Immature natural killer cell (primary cell): ENCODE data around the gene MCF2L. TPM values are rescaled to one million over a fixed set of nuclear protein-coding genes. Genes with fewer than 3 reads are reported as not detected.

Source experiments
- DNase-seq, 3 donors: peaks; one replicate each; pipeline ENCODE4 v3.0.0; 2022; ENCODE audit warnings: mixed read lengths in 1 of 3
- H3K27ac Mint-ChIP-seq, 6 donors: one replicate each; pipeline ENCODE4 v1.8.0; 2020; ENCODE audit warnings: mixed read lengths in 6 of 6, mild to moderate bottlenecking in 5 of 6, inconsistent platforms in 4 of 6, moderate library complexity in 3 of 6
- H3K27me3 Mint-ChIP-seq, 3 donors: one replicate each; pipeline ENCODE4 v1.8.0; 2020 to 2021; ENCODE audit warnings: low read depth in 3 of 3, mild to moderate bottlenecking in 3 of 3, mixed read lengths in 3 of 3, moderate library complexity in 3 of 3, inconsistent platforms in 1 of 3
- H3K36me3 Mint-ChIP-seq, 3 donors: one replicate each; pipeline ENCODE4 v1.8.0; 2020; ENCODE audit warnings: mixed read lengths in 3 of 3, inconsistent platforms in 2 of 3, mild to moderate bottlenecking in 2 of 3
- H3K4me1 Mint-ChIP-seq, 2 donors: one replicate each; pipeline ENCODE4 v1.8.0; 2020; ENCODE audit warnings: inconsistent platforms in 2 of 2, mild to moderate bottlenecking in 2 of 2, mixed read lengths in 2 of 2, moderate library complexity in 1 of 2
- H3K4me3 Mint-ChIP-seq, 5 donors: one replicate each; pipeline ENCODE4 v1.8.0; 2020; ENCODE audit warnings: mild to moderate bottlenecking in 5 of 5, mixed read lengths in 5 of 5, inconsistent platforms in 3 of 5, moderate library complexity in 3 of 5
- H3K9me3 Mint-ChIP-seq, 6 donors: one replicate each; pipeline ENCODE4 v1.8.0; 2020; ENCODE audit warnings: mild to moderate bottlenecking in 6 of 6, mixed read lengths in 6 of 6, inconsistent platforms in 4 of 6, moderate library complexity in 3 of 6
- polyA plus RNA-seq, 3 donors: library from polyadenylated mRNA; unstranded; fragments of 300-500 nt; fragmentation: Illumina TruSeq; gene quantifications; one replicate each; pipeline ENCODE4 v1.2.3, GENCODE V29; 2021

Gene MCF2L
- polyA plus RNA-seq, 3 donors from 2014 or later = 0.82 TPM; not detected in 2

DNA sequence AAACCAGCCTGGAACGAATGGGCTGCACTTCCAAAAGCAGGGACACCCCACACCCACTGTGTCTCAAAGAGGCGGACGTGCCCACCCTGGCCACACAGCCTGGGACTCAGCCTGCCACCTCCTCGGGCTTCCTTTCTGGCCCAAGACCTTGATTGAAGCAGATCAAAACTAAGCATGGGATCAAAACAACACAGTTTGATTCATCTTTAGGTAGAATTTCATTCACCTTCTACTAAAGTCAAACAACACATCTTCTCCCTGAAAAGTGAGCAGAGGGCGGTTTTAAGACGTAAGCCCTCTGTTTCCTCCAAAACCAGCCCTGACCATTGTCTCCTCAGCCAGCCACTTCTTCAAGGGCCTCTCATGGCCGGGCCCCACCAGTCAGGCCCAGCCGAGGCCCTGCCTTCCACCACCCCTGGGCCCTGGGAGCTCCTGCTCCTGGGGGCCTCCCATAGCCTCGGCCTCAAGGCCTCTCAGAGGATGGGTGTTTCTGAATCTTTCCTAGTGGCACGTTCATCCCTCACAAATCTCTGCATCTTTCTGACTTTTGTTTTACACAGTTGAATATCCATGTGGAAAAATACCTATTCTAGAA lies 147.3 kb downstream of the MCF2L start:
- Mint-ChIP-seq H3K4me3 (no peak overlapping the region), H3K4me1 (no peaks in the 10 kb centered on the region), H3K36me3 (no peaks in the 10 kb centered on the region), H3K27me3 (peaks cover 0 to 9% (median 5%) of the 10 kb centered on the region in 3 donors), H3K9me3 (no peaks in the 10 kb centered on the region), H3K27ac (no peak overlapping the region)
- no peak for DNase-seq

DNA sequence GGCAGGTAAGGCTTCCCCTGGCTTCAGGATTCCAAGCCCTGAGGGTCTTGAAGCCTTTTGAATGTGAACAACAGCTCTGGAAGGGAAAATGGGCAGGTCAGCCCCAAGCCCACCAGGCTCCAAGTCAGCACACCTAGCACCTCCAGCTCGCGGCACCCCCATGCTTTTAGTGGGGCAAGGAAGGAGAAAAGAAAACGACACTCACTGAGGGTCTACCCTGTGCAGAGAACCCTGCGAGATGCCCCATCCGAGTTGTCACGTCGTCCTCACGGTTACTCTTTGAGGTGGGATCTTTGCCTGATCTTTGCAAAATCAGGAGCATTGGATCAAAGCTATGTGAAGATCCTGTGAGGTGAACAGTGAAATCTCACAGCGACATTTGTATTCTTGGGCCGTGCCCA lies 147.9 kb downstream of the MCF2L start:
- Mint-ChIP-seq H3K27ac (no peak overlapping the region), H3K4me1 (no peaks in the 10 kb centered on the region), H3K36me3 (no peaks in the 10 kb centered on the region), H3K9me3 (no peaks in the 10 kb centered on the region), H3K27me3 (peaks cover 0 to 9% (median 5%) of the 10 kb centered on the region in 3 donors), H3K4me3 (no peak overlapping the region)
- DNase-seq = no peak

DNA sequence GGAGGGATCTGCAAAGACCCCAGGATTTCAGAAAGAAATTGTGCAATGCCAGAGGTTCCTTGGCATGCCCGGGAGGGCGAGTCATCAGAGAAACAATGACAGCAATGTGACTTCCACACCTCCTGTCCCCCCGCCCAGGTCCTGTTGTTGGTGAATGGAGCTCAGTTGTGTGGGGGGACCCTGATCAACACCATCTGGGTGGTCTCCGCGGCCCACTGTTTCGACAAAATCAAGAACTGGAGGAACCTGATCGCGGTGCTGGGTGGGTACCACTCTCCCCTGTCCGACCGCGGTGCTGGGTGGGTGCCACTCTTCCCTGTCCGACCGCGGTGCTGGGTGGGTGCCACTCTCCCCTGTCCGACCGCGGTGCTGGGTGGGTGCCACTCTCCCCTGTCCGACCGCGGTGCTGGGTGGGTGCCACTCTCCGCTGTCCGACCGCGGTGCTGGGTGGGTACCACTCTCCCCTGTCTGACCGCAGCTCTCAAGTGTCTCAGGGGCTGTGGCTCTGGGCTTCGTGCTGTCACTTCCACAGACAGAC lies 148.4 kb downstream of the MCF2L start:
- Mint-ChIP-seq H3K4me3 (no peak overlapping the region), H3K36me3 (no peaks in the 10 kb centered on the region), H3K4me1 (no peaks in the 10 kb centered on the region), H3K27ac (no peak overlapping the region), H3K27me3 (peaks cover 0 to 9% (median 5%) of the 10 kb centered on the region in 3 donors), H3K9me3 (no peaks in the 10 kb centered on the region)
- no peak for DNase-seq

DNA sequence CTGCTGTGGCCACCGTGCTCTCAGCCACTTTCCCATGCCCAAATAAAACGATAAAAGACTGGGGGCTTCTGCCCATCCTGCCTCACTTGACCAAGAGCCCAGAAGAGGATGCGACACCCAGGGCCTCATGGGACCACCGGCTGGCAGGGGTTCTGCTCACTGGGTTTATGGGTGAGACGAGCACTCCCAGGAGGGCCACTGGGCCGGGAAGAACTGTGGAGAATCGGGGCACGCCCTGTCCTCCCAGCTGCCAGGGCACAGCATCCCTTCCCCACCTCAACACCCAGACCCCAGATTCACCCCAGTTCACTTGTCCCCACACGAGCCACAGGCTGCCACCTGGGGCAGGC lies 148.9 kb downstream of the MCF2L start:
- Mint-ChIP-seq H3K27ac (no peak overlapping the region), H3K4me1 (no peaks in the 10 kb centered on the region), H3K9me3 (no peaks in the 10 kb centered on the region), H3K4me3 (no peak overlapping the region), H3K27me3 (peaks cover 0 to 9% (median 5%) of the 10 kb centered on the region in 3 donors), H3K36me3 (no peaks in the 10 kb centered on the region)
- no peak for DNase-seq

DNA sequence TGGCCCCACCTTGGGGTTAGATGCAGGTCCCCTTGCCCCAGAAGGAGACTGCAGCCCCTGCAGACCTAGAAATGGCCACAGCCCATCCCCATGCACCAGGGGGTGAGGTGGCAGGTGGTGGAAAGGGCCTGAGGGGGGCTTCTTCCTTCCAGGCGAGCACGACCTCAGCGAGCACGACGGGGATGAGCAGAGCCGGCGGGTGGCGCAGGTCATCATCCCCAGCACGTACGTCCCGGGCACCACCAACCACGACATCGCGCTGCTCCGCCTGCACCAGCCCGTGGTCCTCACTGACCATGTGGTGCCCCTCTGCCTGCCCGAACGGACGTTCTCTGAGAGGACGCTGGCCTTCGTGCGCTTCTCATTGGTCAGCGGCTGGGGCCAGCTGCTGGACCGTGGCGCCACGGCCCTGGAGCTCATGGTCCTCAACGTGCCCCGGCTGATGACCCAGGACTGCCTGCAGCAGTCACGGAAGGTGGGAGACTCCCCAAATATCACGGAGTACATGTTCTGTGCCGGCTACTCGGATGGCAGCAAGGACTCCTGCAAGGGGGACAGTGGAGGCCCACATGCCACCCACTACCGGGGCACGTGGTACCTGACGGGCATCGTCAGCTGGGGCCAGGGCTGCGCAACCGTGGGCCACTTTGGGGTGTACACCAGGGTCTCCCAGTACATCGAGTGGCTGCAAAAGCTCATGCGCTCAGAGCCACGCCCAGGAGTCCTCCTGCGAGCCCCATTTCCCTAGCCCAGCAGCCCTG lies 149.4 kb downstream of the MCF2L start:
- Mint-ChIP-seq H3K9me3 (no peaks in the 10 kb centered on the region), H3K4me1 (no peaks in the 10 kb centered on the region), H3K36me3 (no peaks in the 10 kb centered on the region), H3K27ac (no peak overlapping the region), H3K4me3 (no peak overlapping the region), H3K27me3 (peaks cover 0 to 9% (median 5%) of the 10 kb centered on the region in 3 donors)
- DNase-seq = no peak

DNA sequence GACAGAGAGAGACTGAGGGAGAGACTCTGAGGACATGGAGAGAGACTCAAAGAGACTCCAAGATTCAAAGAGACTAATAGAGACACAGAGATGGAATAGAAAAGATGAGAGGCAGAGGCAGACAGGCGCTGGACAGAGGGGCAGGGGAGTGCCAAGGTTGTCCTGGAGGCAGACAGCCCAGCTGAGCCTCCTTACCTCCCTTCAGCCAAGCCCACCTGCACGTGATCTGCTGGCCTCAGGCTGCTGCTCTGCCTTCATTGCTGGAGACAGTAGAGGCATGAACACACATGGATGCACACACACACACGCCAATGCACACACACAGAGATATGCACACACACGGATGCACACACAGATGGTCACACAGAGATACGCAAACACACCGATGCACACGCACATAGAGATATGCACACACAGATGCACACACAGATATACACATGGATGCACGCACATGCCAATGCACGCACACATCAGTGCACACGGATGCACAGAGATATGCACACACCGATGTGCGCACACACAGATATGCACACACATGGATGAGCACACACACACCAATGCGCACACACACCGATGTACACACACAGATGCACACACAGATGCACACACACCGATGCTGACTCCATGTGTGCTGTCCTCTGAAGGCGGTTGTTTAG lies 150.3 kb downstream of the MCF2L start:
- Mint-ChIP-seq H3K27me3 (peaks cover 0 to 9% (median 5%) of the 10 kb centered on the region in 3 donors), H3K27ac (peak overlapping the region in 1 of 6 donors; percentile 43), H3K9me3 (no peaks in the 10 kb centered on the region), H3K4me3 (no peak overlapping the region), H3K4me1 (no peaks in the 10 kb centered on the region), H3K36me3 (no peaks in the 10 kb centered on the region)
- no peak for DNase-seq

DNA sequence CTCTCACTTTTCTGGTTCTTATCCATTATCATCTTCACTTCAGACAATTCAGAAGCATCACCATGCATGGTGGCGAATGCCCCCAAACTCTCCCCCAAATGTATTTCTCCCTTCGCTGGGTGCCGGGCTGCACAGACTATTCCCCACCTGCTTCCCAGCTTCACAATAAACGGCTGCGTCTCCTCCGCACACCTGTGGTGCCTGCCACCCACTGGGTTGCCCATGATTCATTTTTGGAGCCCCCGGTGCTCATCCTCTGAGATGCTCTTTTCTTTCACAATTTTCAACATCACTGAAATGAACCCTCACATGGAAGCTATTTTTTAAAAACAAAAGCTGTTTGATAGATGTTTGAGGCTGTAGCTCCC lies 150.8 kb downstream of the MCF2L start:
- Mint-ChIP-seq H3K27ac (no peak overlapping the region), H3K36me3 (no peaks in the 10 kb centered on the region), H3K4me1 (no peaks in the 10 kb centered on the region), H3K4me3 (no peak overlapping the region), H3K9me3 (no peaks in the 10 kb centered on the region), H3K27me3 (peaks cover 0 to 9% (median 5%) of the 10 kb centered on the region in 3 donors)
- DNase-seq = no peak

DNA sequence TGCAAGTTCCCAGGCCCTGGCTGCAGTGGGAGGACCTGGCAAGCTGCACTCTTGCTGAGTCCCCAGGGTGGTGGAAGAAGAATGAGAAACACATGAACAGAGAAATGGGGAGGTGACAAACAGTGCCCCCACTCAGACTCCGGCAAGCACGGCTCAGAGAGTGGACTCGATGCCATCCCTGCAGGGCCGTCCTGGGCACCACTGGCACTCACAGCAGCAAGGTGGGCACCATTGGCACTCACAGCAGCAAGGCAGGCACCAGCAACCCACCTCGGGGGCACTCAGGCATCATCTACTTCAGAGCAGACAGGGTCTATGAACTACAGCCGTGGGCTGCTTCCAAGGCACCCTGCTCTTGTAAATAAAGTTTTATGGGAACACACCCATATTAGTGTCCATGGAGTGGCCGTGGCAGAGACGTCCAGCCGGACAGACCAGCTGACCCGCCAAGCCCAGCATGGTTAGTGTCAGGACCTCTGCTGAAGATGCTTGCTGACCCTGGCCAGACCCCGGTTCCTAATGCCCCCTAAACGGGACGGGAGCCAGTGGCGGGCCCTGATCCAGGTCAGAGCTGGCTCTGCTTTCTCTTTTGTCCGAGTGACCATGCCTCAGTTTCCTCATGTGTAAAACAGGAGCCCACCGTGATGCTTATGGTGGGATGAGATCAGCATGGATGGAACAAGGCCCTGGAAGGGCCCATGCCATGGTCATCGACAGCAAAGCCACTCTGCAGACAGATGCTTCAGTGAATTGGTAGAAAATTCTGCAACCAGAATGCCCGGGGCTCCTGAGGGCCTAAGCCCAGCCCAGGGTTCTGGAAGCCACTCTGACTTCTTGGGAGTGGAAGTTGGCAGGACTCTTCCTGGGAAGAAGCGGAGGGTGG lies 151.5 kb downstream of the MCF2L start:
- H3K4me1 Mint-ChIP-seq = no peaks in the 10 kb centered on the region
- peaks cover 0 to 9% (median 5%) of the 10 kb centered on the region in 3 donors for H3K27me3 Mint-ChIP-seq
- no peak overlapping the region for H3K4me3 Mint-ChIP-seq
- H3K9me3 Mint-ChIP-seq = no peaks in the 10 kb centered on the region
- H3K36me3 Mint-ChIP-seq = no peaks in the 10 kb centered on the region
- H3K27ac Mint-ChIP-seq = no peak overlapping the region
- DNase-seq = no peak

DNA sequence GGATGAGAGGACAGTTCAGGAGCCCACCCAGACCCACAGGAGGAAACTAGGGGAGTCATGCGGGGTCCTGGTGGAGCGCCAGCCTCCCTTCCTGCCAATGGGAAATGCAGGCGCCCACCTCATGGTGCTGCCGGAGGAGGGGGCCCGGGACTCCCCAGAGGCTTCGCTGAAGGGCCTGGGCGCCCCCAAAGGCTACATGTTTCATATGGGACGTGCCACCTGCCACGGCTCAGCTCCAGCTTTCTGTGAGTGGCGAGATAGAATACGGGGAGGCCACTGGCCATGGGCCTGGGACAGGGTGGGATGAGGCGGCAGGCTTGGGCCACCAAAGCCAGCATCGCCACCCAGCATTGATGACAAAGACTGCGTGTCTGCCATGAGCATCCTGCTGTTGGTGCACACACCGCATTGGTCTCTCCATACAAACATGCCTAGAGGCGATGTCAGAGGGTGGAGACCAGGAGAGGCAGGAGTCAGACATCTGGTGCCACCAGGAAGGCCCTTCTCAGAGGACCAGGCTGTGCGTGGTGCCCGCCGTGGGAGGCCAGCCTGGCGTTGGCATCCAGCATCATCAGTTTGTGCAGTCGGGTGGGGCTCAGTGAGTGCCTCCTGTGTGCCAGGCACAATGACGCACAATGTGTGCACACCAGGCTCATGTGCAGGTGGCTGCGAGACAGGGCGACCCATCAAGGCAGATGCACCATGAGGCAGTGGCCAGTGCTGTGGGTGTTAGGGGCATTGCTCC lies 152.3 kb downstream of the MCF2L start:
- H3K4me3 Mint-ChIP-seq = no peak overlapping the region

DNA sequence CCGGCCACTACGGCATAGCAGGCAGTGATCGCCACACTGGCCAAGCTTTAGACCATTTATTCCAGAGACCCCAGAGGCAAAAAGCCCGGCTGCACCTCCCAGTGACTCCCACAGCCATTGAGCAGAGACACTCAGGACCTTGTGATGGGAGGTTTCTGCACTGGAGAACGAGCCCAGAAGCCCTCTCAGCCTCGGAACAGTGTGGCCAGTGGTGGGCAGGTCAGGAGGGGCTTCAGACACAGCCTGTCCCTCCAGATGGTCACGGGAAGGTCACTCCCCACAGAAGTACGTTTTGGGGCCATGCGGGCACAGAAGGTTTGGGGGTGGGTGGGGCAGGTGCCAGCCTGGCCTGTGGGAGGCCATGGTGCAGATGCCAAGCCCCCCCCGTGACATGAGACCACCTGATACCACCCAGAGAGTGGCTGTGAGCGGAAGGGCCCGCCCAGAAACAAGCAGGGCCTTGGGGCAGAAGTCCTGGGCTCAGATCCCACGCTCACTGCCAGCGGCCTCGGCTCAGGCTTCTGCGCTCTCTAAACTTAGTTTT lies 153.0 kb downstream of the MCF2L start:
- Mint-ChIP-seq H3K27ac (no peak overlapping the region), H3K36me3 (no peaks in the 10 kb centered on the region), H3K27me3 (peaks cover 0 to 11% (median 7%) of the 10 kb centered on the region in 3 donors), H3K9me3 (no peaks in the 10 kb centered on the region), H3K4me1 (no peaks in the 10 kb centered on the region), H3K4me3 (no peak overlapping the region)
- DNase-seq = no peak

More for the DNA sequence above, 152.3 kb downstream of the MCF2L start:
- H3K4me1 Mint-ChIP-seq = no peaks in the 10 kb centered on the region
- H3K36me3 Mint-ChIP-seq = no peaks in the 10 kb centered on the region
- DNase-seq = no peak
- H3K27ac Mint-ChIP-seq = no peak overlapping the region
- H3K9me3 Mint-ChIP-seq = no peaks in the 10 kb centered on the region
- H3K27me3 Mint-ChIP-seq = peaks cover 0 to 11% (median 7%) of the 10 kb centered on the region in 3 donors

DNA sequence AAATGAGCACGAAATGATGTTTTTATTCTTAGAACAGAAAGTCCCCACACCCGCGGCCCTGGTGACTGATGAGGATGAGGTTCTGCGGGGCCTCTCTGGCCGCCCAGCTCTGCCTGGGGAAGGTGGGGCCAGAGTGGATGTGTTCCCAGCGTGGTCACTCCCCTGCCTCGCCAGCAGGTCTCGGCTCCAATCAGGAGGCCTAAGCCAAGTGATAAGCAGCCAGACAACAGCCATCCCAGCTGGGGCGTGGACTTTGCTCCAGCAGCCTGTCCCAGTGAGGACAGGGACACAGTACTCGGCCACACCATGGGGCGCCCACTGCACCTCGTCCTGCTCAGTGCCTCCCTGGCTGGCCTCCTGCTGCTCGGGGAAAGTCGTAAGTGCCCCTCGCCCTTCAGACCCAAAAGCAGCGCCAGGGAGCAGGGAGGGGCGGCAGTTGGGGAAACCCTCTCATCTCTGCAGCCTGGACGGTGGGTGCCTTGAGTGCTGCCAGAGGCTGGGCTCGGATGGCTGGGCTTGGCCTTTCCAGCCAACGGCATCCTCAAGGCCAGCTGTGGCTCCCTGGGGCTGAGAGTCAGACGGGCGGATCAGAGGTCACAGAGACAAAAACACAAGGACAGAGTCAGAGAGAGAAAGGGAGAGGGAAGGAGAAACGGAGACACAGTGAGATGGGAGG lies 153.7 kb downstream of the MCF2L start, which contains the start of gene F10:
TSS of gene F10 (plus strand) at position 250 of the 676 bp plus-strand sequence. CDS start at position 307, 57 bp downstream.
- H3K4me3 Mint-ChIP-seq = no peak within 1 kb of the TSS
- H3K27me3 Mint-ChIP-seq = peaks cover 0 to 10% (median 10%) of the 10 kb centered on the region in 3 donors
- H3K9me3 Mint-ChIP-seq = no peaks in the 10 kb centered on the region
- H3K36me3 Mint-ChIP-seq = no peaks in the 10 kb centered on the region
- no peak for DNase-seq
- no peak within 1 kb of the TSS for H3K27ac Mint-ChIP-seq
- H3K4me1 Mint-ChIP-seq = no peaks in the 10 kb centered on the region
